ENCODE measurements around the gene CSAD.
A peak's percentile ranks its signal among the peaks of the same experiment; 100 is the strongest.

The CSAD gene, protein sequence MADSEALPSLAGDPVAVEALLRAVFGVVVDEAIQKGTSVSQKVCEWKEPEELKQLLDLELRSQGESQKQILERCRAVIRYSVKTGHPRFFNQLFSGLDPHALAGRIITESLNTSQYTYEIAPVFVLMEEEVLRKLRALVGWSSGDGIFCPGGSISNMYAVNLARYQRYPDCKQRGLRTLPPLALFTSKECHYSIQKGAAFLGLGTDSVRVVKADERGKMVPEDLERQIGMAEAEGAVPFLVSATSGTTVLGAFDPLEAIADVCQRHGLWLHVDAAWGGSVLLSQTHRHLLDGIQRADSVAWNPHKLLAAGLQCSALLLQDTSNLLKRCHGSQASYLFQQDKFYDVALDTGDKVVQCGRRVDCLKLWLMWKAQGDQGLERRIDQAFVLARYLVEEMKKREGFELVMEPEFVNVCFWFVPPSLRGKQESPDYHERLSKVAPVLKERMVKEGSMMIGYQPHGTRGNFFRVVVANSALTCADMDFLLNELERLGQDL

GRCh38 chr12:53180220-53180930 is at the start of gene CSAD, which contains the start of gene ZNF740:
CSAD (minus strand) TSS chr12:53180925; CDS start chr12:53173470, 7,455 bp downstream.
ZNF740 (plus strand) TSS chr12:53180722; CDS start chr12:53181984, 1,262 bp downstream.
- peak; percentile 97 for DNase-seq (ENCODE audit: low read depth, low spot score)

- no peak for DNase-seq (ENCODE audit: low read depth, low spot score)
Observed at GRCh38 chr12:53230108-53230845, 49.6 kb upstream of the CSAD start.

- no peak for DNase-seq (ENCODE audit: low read depth, low spot score)
Observed at GRCh38 chr12:53229454-53229853, 48.7 kb upstream of the CSAD start.

- DNase-seq (ENCODE audit: low read depth, low spot score), result no peak
Observed at GRCh38 chr12:53227836-53228235, 47.1 kb upstream of the CSAD start.

DNA sequence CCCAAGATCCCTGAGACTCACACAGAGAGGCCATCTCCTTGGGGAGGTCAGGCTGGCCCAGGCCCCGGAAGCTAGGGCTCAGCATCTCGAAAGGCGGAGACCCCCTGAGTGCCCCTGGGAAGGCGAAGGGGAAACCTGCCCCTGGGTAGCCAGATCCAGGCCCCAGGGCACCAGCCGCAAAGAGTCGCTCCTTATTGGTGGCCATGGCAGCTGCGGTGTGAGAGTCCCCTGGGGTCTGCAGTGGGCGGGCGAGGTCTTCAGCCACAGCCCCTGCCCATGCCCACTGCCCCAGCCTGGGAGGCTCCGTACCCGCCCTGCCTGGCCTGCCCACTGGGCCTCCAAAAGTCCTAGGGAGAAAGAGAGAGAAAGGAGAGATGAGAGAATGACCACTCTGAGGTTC is 46.6 kb upstream of the CSAD start:
- no peak for DNase-seq (ENCODE audit: low read depth, low spot score)

GRCh38 chr12:53226815-53227214 is 46.1 kb upstream of the CSAD start:
- DNase-seq (ENCODE audit: low read depth, low spot score), result no peak

GRCh38 chr12:53225635-53226424 is 45.1 kb upstream of the CSAD start:
- DNase-seq (ENCODE audit: low read depth, low spot score), result no peak

DNA sequence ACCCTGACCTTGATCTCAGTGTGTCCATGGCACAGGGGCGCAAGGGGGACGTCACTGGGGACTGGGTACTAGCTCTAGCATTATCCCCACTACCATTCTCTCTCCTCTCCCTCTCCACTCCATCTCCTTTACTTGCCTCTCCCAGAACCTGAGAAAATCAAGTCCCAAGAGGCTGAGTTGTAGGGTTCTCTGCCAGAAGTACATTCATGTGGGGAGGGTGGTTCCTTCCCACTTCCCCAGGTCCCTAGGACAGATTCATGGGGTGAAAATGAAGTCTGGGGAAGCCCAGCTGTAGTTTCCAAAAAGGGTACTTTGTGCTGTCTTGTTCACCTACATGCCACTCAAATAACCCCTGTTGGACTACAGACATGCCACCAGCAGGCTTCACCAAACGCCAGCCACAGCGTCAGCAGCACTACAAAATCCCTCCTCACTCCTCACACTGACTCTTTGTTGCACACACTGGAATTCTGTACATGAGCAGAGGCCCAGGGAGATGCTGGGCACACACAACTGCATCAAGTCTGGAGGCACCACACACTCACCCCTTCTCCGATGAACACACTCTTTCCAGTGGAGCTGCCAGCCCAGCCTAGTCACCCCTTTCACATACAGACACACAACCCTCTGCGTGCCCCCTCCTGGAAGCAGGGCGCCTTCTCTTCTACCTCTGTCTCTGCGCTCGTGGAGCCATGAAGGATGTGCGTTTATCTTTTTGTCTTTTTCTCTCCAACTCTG is 44.3 kb upstream of the CSAD start:
- no peak for DNase-seq (ENCODE audit: low read depth, low spot score)

DNA sequence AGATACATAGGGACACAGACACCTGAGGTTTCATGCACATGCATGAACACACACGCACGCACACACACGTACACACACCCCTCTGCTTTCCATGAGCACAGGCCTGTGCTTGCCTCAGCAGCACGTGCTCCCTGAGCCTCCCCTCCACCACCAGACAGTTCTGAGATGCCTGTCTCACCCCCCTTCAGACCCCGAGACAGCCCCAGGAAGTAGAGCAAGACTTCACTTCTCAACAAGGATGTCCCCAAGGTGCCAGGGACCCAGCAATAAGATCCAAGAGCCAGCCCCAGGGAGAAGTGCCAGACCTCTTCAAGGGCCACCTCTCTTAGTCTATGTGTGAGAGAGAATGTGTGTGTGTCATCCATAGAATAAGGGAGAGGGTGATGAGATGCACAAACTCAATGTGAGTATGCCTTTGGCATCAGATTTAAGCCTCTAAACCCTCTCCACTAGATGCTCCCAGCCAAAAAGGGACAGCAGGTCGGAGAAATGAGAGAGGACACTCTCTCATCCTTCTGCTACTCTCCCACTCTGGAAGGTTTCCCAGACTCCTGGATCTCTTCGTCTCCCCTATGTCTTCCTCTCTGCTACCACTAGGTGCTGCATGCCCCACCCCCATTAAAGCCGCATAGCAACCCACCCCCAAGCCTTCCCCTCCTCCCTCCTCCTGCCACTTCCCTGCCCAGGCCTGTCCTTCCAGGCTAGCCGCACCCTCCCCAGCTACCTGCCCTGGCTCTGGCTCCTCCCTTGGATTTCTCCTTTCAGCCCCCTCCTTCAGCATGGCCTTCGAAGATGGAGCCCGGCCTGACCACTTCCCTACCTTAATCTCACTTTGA is 43.6 kb upstream of the CSAD start:
- DNase-seq (ENCODE audit: low read depth, low spot score), result no peak

GRCh38 chr12:53223389-53224060 is 42.8 kb upstream of the CSAD start:
- no peak for DNase-seq (ENCODE audit: low read depth, low spot score)

GRCh38 chr12:53222806-53223261 is 42.1 kb upstream of the CSAD start:
- DNase-seq (ENCODE audit: low read depth, low spot score), result no peak

- no peak for DNase-seq (ENCODE audit: low read depth, low spot score)
Observed at GRCh38 chr12:53222170-53222721, 41.5 kb upstream of the CSAD start.

- DNase-seq (ENCODE audit: low read depth, low spot score), result no peak
Observed at GRCh38 chr12:53221203-53222080, 40.7 kb upstream of the CSAD start.

- DNase-seq (ENCODE audit: low read depth, low spot score), result peak; percentile 66
Observed at GRCh38 chr12:53220694-53221202, 40.0 kb upstream of the CSAD start.

- peak; percentile 58 for DNase-seq (ENCODE audit: low read depth, low spot score)
Observed at GRCh38 chr12:53219956-53220693, 39.4 kb upstream of the CSAD start.

GRCh38 chr12:53219292-53219955 is 38.7 kb upstream of the CSAD start:
- DNase-seq (ENCODE audit: low read depth, low spot score), result peak; percentile 64
